Tibial nerve (tissue), 3 donors: ENCODE data around the gene SLC9A2.

Source experiments
- CTCF ChIP-seq, 5 experiments: fragments of 200-600 bp in 3 of 5; fragments of 450-650 bp in 2 of 5; sonication (generic) in 3 of 5; IDR thresholded peaks; one replicate each; pipeline ENCODE4 v1.5.1; 2016 to 2019; ENCODE audit warnings: antibody characterized with exemption in 5 of 5, mild to moderate bottlenecking in 3 of 5, moderate library complexity in 2 of 5
- POLR2A ChIP-seq, 2 donors: fragments of 450-650 bp; IDR thresholded peaks; one replicate each; pipeline ENCODE4 v1.6.1; 2017; ENCODE audit warnings: antibody characterized with exemption in 2 of 2, mild to moderate bottlenecking in 2 of 2, moderate library complexity in 2 of 2

- TF ChIP-seq CTCF (IDR thresholded peaks at IDR 0.05) (no peak), POLR2A (IDR thresholded peaks at IDR 0.05) (no peak)
These were observed 620 bp upstream of the SLC9A2 start for GRCh38 chr2:102618452-102619413.
